GM23338 (cell line): ENCODE results near the gene PP2D1. TPM values are rescaled to one million over a fixed set of nuclear protein-coding genes. Genes with fewer than 3 reads are reported as not detected.

Experiments used
- ATAC-seq: fragments of 200-7000 bp; cut with Tn5 transposase; 3 replicates; pipeline ENCODE4 v1.9.1; 2020
- DNase-seq: peaks from one replicate; pipeline ENCODE4 v3.0.0-alpha.2; 2015; ENCODE audit warnings: low spot score
- H2AFZ ChIP-seq: fragments of 200-600 bp; sonication (generic); 2 replicates; pipeline ENCODE4 v1.8.0; 2016; ENCODE audit warnings: antibody characterized with exemption, mild to moderate bottlenecking, moderate library complexity
- H3F3A ChIP-seq: fragments of 200-600 bp; sonication (generic); replicated peaks from 2 replicates; pipeline ENCODE4 v1.8.0; 2017; ENCODE audit warnings: antibody characterized with exemption, mixed run types, low read depth
- H3K27ac ChIP-seq: fragments of 200-600 bp; sonication (generic); 2 replicates; pipeline ENCODE4 v1.6.1; 2016; ENCODE audit warnings: low read depth
- H3K27me3 ChIP-seq: fragments of 200-600 bp; sonication (generic); 2 replicates; pipeline ENCODE4 v1.8.0; 2016; ENCODE audit warnings: mild to moderate bottlenecking, mixed run types, moderate library complexity; ENCODE audit not compliant: insufficient read depth
- H3K36me3 ChIP-seq: fragments of 200-600 bp; sonication (generic); 2 replicates; pipeline ENCODE4 v1.8.0; 2016; ENCODE audit warnings: mild to moderate bottlenecking; ENCODE audit not compliant: insufficient read depth
- H3K4me1 ChIP-seq: fragments of 200-600 bp; sonication (generic); 2 replicates; pipeline ENCODE4 v1.8.0; 2016; ENCODE audit warnings: mild to moderate bottlenecking, moderate library complexity; ENCODE audit not compliant: insufficient read depth
- H3K4me2 ChIP-seq: fragments of 200-600 bp; sonication (generic); 2 replicates; pipeline ENCODE4 v1.7.1; 2017; ENCODE audit warnings: mixed run types
- H3K4me3 ChIP-seq: fragments of 200-600 bp; sonication (generic); 2 replicates; pipeline ENCODE4 v1.6.1; 2016; ENCODE audit warnings: mixed run types
- H3K79me2 ChIP-seq: fragments of 200-600 bp; sonication (generic); replicated peaks from 2 replicates; pipeline ENCODE4 v1.8.0; 2017; ENCODE audit warnings: mild to moderate bottlenecking; ENCODE audit not compliant: insufficient read depth
- H3K9me2 ChIP-seq: fragments of 200-600 bp; sonication (generic); 2 replicates; pipeline ENCODE4 v1.8.0; 2017; ENCODE audit not compliant: insufficient read depth
- H4K20me1 ChIP-seq: fragments of 200-600 bp; sonication (generic); replicated peaks from 2 replicates; pipeline ENCODE4 v1.8.0; 2017; ENCODE audit warnings: mild to moderate bottlenecking; ENCODE audit not compliant: insufficient read depth
- H3K27ac Mint-ChIP-seq: 2 replicates; pipeline ENCODE4 v1.8.0; 2020; ENCODE audit warnings: inconsistent platforms, mild to moderate bottlenecking, moderate library complexity, mixed read lengths
- H3K27me3 Mint-ChIP-seq: 3 replicates; pipeline ENCODE4 v1.8.0; 2022; ENCODE audit warnings: low read depth, mild to moderate bottlenecking, moderate library complexity, mixed read lengths, inconsistent platforms; ENCODE audit not compliant: insufficient read depth, poor library complexity
- H3K36me3 Mint-ChIP-seq: 3 replicates; pipeline ENCODE4 v1.8.0; 2021; ENCODE audit warnings: low read depth, mild to moderate bottlenecking, inconsistent platforms, moderate library complexity, mixed read lengths
- H3K4me1 Mint-ChIP-seq: 3 replicates; pipeline ENCODE4 v1.8.0; 2020; ENCODE audit warnings: mild to moderate bottlenecking, inconsistent platforms, mixed read lengths
- H3K4me3 Mint-ChIP-seq: 3 replicates; pipeline ENCODE4 v1.8.0; 2021; ENCODE audit warnings: moderate library complexity, mild to moderate bottlenecking, inconsistent platforms, mixed read lengths
- H3K9me3 Mint-ChIP-seq: 3 replicates; pipeline ENCODE4 v1.8.0; 2020; ENCODE audit warnings: moderate library complexity, mild to moderate bottlenecking, inconsistent platforms, mixed read lengths
- CTCF ChIP-seq, 2 experiments: fragments of 200-600 bp in 1 of 2; sonication (generic) in 1 of 2; conservative IDR thresholded peaks; 2 replicates each; pipeline versions ENCODE4 v1.5.1 to v1.6.1; 2016 to 2017; ENCODE audit warnings: antibody characterized with exemption in 2 of 2, low read depth in 2 of 2, mild to moderate bottlenecking in 2 of 2, moderate library complexity in 1 of 2
- ETS1 ChIP-seq: IDR thresholded peaks from 2 replicates; pipeline ENCODE4 v1.6.1; 2016; ENCODE audit warnings: antibody characterized with exemption
- EZH2phosphoT487 ChIP-seq: fragments of 200-600 bp; sonication (generic); IDR thresholded peaks from one replicate; pipeline ENCODE4 v1.8.1; 2018; ENCODE audit warnings: antibody characterized with exemption; ENCODE audit not compliant: unreplicated experiment
- JUNB ChIP-seq: IDR thresholded peaks from one replicate; pipeline ENCODE4 v1.6.1; 2016; ENCODE audit warnings: antibody characterized with exemption; ENCODE audit not compliant: unreplicated experiment
- NANOG ChIP-seq: IDR thresholded peaks from 2 replicates; pipeline ENCODE4 v1.6.1; 2016; ENCODE audit warnings: antibody characterized with exemption, borderline replicate concordance
- POLR2AphosphoS5 ChIP-seq: IDR thresholded peaks from 2 replicates; pipeline ENCODE4 v1.6.1; 2016; ENCODE audit warnings: antibody characterized with exemption, low read depth
- REST ChIP-seq: IDR thresholded peaks from one replicate; pipeline ENCODE4 v1.6.1; 2018; ENCODE audit warnings: antibody characterized with exemption; ENCODE audit not compliant: unreplicated experiment
- STAT1 ChIP-seq: IDR thresholded peaks from one replicate; pipeline ENCODE4 v1.6.1; 2016; ENCODE audit warnings: antibody characterized with exemption; ENCODE audit not compliant: unreplicated experiment
- ZNF114 ChIP-seq: fragments of 250-450 bp; sonication (Bioruptor Pico); IDR thresholded peaks from 2 replicates; pipeline ENCODE4 v1.5.0; 2020; ENCODE audit warnings: mild to moderate bottlenecking, moderate library complexity
- ZNF331 ChIP-seq: fragments of 250-450 bp; sonication (Bioruptor Pico); IDR thresholded peaks from 2 replicates; pipeline ENCODE4 v1.5.0; 2020; ENCODE audit warnings: low read depth, mild to moderate bottlenecking, moderate library complexity
- polyA plus RNA-seq: library from polyadenylated mRNA; unstranded; fragments of >200 nt; fragmentation: Nextera tagmentation; extraction: Ambion mirVana; gene quantifications from 2 replicates; pipeline ENCODE4 v1.2.1, GENCODE V29; 2016
- total RNA-seq: library from RNA; depleted of rRNA; stranded (reverse); fragments of >200 nt; shearing (Covaris generic); gene quantifications from 2 replicates; pipeline ENCODE4 v1.2.3, GENCODE V29; 2014

PP2D1 gene
- total and polyA plus RNA-seq, 2 experiments from 2014 or later, result 0.40 TPM; not detected in 1

GRCh38 chr3:20015525-20015924 lies 3.5 kb upstream of the PP2D1 start (continued):
- TF ChIP-seq REST, result no peak
- TF ChIP-seq ZNF114 (CRISPR knock-in tag), result no peak
- TF ChIP-seq JUNB, result no peak

GRCh38 chr3:20013396-20013795 lies 1.3 kb upstream of the PP2D1 start:
- no peak for ATAC-seq
- H3K27me3 Mint-ChIP-seq, result peaks cover 1% of the 10 kb centered on the region
- Histone ChIP-seq H3K9me2 (0 out of 2 replicates have a peak, but pooled peaks cover 5% of the 10 kb centered on the region), H3K4me2 (no peak overlapping the region), H3K79me2 (no peaks in the 10 kb centered on the region), H3K4me3 (no peak overlapping the region), H3K27me3 (no peaks in the 10 kb centered on the region), H3K36me3 (no peaks in the 10 kb centered on the region), H2AFZ (no peak overlapping the region), H3K4me1 (no peaks in the 10 kb centered on the region), H3F3A (no peaks in the 10 kb centered on the region), H3K27ac (no peak overlapping the region), H4K20me1 (no peaks in the 10 kb centered on the region)
- TF ChIP-seq ZNF331 (CRISPR knock-in tag), result no peak
- TF ChIP-seq STAT1, result no peak
- TF ChIP-seq ETS1, result no peak
- no peak for TF ChIP-seq POLR2AphosphoS5
- TF ChIP-seq CTCF (conservative IDR thresholded peaks at IDR 0.05; ENCODE audit: low read depth in 2 of 2), result no peak
- no peak for DNase-seq
- no peaks in the 10 kb centered on the region for H3K36me3 Mint-ChIP-seq
- H3K27ac Mint-ChIP-seq, result no peak overlapping the region
- H3K4me3 Mint-ChIP-seq, result no peak overlapping the region
- no peaks in the 10 kb centered on the region for H3K9me3 Mint-ChIP-seq
- no peaks in the 10 kb centered on the region for H3K4me1 Mint-ChIP-seq

- Mint-ChIP-seq H3K4me3 (no peak overlapping the region), H3K36me3 (no peaks in the 10 kb centered on the region), H3K27ac (no peak overlapping the region), H3K4me1 (no peaks in the 10 kb centered on the region), H3K27me3 (peaks cover 1% of the 10 kb centered on the region), H3K9me3 (no peaks in the 10 kb centered on the region)
- H3F3A ChIP-seq, result no peaks in the 10 kb centered on the region
- H3K27me3 ChIP-seq, result no peaks in the 10 kb centered on the region
- H3K4me1 ChIP-seq, result no peaks in the 10 kb centered on the region
- H3K4me3 ChIP-seq, result no peak overlapping the region
- H3K27ac ChIP-seq, result no peak overlapping the region
- 0 out of 2 replicates have a peak, but pooled peaks cover 5% of the 10 kb centered on the region for H3K9me2 ChIP-seq
- no peaks in the 10 kb centered on the region for H3K79me2 ChIP-seq
- DNase-seq (no peak), ATAC-seq (no peak)
- H3K4me2 ChIP-seq, result no peak overlapping the region
- no peaks in the 10 kb centered on the region for H4K20me1 ChIP-seq
- H3K36me3 ChIP-seq, result no peaks in the 10 kb centered on the region
- H2AFZ ChIP-seq, result no peak overlapping the region
- TF ChIP-seq EZH2phosphoT487, result no peak
- no peak for TF ChIP-seq ZNF114 (CRISPR knock-in tag)
- TF ChIP-seq POLR2AphosphoS5, result no peak
- TF ChIP-seq CTCF (conservative IDR thresholded peaks at IDR 0.05; ENCODE audit: low read depth in 2 of 2), result no peak
- no peak for TF ChIP-seq NANOG
Measured at GRCh38 chr3:20008646-20009045, 3.4 kb downstream of the PP2D1 start.
